D721Med (cell line): ENCODE data around the gene PRRX2.

Source experiments
- DNase-seq: peaks from one replicate; pipeline ENCODE4 v3.0.0; 2011; ENCODE audit warnings: low spot score; ENCODE audit not compliant: insufficient read length
- FAIRE-seq: peaks from 2 replicates; lab custom pipeline; 2011; peaks lifted over from hg19 to GRCh38; lab: Jason Lieb, UNC
- TF ChIP-seq, protein P1 (sequence below): IDR thresholded peaks from 2 replicates; pipeline ENCODE4 v1.5.1; 2012; ENCODE audit warnings: mild to moderate bottlenecking, control low read depth; ENCODE audit not compliant: insufficient read depth; ENCODE audit errors: missing control alignments

Gene PRRX2

DNA sequence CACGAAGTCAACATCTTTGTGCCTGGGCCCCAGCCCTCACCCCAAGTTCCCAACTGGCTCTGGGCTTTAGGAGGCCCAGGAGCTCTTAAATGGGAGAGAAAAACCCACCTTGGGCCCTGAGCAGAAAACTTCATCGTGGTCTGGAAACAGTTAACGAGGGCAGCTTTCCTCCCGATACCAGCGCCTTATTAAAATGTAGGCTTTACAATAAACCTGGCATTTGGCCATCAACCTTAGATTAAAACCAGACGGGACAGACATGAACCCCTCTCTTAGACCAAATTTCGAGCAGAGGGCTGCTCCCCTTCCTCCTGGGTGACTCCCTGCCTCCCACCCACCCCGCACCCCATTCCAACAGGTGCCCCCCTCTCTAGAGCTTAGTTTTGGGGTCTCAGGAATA, 39.4 kb downstream of the PRRX2 start:
- DNase-seq (no peak), FAIRE-seq (no peak)
- TF ChIP-seq, protein P1, sequence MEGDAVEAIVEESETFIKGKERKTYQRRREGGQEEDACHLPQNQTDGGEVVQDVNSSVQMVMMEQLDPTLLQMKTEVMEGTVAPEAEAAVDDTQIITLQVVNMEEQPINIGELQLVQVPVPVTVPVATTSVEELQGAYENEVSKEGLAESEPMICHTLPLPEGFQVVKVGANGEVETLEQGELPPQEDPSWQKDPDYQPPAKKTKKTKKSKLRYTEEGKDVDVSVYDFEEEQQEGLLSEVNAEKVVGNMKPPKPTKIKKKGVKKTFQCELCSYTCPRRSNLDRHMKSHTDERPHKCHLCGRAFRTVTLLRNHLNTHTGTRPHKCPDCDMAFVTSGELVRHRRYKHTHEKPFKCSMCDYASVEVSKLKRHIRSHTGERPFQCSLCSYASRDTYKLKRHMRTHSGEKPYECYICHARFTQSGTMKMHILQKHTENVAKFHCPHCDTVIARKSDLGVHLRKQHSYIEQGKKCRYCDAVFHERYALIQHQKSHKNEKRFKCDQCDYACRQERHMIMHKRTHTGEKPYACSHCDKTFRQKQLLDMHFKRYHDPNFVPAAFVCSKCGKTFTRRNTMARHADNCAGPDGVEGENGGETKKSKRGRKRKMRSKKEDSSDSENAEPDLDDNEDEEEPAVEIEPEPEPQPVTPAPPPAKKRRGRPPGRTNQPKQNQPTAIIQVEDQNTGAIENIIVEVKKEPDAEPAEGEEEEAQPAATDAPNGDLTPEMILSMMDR: no peak

DNA sequence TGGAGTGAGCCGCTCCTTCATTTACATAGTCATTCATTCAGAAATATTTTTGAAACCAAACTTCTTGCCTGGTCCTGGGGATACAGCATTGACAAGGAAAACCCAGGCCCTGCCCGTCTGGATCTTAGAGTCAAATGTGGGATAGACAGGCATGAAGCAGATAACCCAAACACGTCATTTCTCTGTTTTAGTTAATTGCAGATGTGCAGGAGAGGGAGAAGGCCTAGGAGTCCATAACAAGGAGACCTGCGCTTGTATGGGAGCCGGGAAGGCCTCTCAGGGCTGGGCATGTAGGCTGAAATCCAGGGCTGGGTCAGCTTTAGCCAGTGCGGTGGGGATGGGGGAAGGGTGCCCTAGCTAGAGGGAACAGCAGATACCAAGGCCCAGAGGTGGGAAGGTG, 43.3 kb downstream of the PRRX2 start:
- no peak for DNase-seq
- no peak for FAIRE-seq
- TF ChIP-seq, protein P1: no peak

DNA sequence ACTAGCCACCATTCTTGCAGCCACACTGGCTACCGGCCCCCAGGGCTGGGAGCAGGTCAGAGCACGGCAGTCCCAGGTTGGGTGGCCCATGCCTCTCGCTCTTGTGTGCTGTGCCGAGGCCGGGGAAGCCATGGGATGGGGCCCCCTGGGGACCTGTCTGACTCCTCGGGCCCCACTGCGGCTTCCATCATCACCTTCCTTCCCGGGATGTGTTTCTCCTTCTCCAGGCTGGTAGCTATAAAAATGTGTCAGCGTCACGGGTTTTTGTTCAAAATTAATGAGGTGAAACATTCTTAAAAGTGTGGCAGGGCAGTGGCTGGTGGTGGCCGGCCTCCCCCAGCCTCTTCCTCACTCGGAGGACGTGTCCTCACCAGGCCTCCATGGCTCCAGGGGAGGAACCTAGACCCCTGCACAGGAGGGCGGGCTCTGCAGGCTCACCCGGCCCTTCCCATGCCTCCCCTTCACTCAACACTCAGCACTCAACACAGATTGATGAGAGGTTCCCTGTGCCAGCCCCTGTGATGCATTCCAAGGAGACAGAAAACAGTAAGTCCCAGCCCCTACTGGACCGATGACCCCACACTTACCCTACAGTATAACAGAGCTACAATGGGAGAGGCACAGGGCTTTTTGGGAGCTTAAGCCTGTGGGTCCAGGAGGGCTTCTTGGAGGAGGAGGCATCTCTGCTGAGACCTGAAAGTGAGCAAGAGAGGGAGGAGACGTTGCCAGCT, 44.2 kb downstream of the PRRX2 start:
- FAIRE-seq (no peak), DNase-seq (no peak)

DNA sequence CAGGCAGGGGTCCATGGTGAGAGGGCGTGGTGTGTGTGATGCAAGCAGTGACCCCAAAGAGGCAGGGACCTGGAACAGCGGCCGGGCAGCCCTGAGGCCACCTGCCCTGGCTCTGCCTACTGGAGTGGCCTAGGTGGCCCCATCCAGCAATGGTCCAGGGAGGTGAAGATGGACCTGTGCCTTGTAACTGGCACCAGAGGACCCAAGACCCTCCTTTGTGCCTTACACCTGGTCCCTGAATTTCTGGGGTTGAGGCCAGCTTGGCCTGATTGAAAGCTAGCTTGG, 44.7 kb downstream of the PRRX2 start:
- no peak for FAIRE-seq
- TF ChIP-seq, protein P1: no peak
- no peak for DNase-seq

More for the DNA sequence above, 44.2 kb downstream of the PRRX2 start:
- TF ChIP-seq, protein P1: no peak

DNA sequence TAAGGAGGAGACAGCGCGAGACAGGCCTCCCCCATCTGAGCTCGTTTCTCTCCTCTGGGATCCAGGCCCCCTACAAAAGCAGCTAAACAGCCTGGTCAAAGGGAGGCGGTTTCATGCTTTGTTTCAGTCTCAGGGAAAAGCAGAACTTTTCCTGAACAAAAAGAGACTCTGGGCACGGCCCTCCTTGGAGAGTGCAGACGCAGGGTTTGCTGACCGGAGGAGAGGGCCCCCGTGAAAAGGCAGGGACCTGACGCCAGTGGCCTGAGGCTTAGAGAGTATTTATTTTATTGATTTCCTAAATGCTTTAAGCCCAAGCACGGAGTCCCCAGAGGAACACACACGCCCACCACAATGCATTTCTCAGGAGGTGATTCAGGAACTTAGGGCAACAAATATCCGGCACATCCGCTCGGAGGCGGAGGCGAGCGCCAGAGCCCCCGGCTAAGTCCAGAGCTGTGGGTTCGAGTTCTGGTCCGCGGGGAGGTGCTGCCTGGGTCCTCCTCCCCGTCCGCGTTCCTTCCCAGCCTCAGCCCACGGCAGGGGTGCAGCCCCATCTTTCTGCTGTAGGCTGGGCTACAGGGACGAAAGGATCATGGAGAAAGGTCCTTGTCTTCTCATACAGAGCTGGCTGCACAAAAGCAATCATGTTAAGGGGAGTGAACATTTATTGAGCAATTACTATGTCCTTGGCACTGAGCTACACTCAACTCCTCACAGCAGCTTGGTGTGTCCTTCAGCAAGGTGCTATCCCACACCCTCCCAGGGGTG, 47.4 kb downstream of the PRRX2 start:
- FAIRE-seq: no peak
- DNase-seq: no peak
- TF ChIP-seq, protein P1: no peak

DNA sequence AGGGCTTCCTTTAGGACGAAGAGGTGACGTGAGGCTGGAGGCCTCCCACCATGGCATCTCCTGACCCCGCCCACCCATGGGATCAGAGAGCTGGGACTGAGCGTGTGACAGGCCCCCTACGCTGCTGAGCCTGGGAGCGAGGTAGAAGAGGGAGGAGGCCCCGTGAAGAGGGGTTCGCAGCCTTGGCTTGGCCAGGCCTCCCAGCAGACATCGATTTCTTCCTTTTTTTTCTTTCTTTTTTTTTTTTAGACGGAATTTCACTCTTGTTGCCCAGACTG, 47.9 kb downstream of the PRRX2 start:
- TF ChIP-seq, protein P1: no peak
- no peak for DNase-seq
- FAIRE-seq: no peak

DNA sequence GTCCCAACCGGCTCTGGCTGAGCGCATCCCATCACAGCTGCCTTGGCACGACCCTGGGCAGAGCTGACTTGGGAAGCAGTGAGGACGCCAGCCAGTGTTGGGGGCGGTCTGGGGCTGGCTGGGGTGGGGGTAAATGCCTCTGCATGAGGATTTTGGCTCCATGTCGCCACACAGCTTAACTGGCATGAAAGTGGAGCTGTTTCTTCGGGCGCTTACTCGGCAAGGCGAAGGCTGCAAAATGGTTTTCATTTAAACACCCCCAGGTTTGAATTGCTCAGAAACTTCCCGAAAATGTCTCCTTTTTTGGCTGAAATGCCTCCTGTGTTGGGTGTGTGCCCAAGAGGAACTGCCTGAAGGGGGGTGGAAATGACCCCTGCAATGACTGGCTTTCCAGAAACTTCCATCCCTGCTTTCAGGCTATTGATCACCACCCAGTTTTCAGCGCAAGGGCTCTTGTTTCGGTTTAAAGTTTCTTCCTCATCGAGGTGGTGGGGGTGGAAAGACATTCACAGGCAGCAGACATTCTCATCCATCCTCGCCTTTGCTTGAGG, 49.1 kb downstream of the PRRX2 start:
- TF ChIP-seq, protein P1: no peak
- DNase-seq: no peak
- no peak for FAIRE-seq
